Tongue (tissue), 2 donors: ENCODE data around the gene GUCY2D. TPM values are rescaled to one million over a fixed set of nuclear protein-coding genes. Genes with fewer than 3 reads are reported as not detected.
A peak's percentile ranks its signal among the peaks of the same experiment; 100 is the strongest.
"Not testable (repeated sequence)": the region's sequence is repeated elsewhere in the genome, so short reads cannot be mapped to it uniquely, and the experiment has no call there.

Experiments
- DNase-seq: peaks from one replicate; pipeline ENCODE4 v3.0.0-alpha.2; 2015
- total RNA-seq: library from RNA; depleted of rRNA; stranded (reverse); fragments of >200 nt; gene quantifications from one replicate; pipeline ENCODE4 v1.2.3, GENCODE V29; 2014

Gene GUCY2D
- total RNA-seq, 1 donor from 2014 or later = not detected

DNA sequence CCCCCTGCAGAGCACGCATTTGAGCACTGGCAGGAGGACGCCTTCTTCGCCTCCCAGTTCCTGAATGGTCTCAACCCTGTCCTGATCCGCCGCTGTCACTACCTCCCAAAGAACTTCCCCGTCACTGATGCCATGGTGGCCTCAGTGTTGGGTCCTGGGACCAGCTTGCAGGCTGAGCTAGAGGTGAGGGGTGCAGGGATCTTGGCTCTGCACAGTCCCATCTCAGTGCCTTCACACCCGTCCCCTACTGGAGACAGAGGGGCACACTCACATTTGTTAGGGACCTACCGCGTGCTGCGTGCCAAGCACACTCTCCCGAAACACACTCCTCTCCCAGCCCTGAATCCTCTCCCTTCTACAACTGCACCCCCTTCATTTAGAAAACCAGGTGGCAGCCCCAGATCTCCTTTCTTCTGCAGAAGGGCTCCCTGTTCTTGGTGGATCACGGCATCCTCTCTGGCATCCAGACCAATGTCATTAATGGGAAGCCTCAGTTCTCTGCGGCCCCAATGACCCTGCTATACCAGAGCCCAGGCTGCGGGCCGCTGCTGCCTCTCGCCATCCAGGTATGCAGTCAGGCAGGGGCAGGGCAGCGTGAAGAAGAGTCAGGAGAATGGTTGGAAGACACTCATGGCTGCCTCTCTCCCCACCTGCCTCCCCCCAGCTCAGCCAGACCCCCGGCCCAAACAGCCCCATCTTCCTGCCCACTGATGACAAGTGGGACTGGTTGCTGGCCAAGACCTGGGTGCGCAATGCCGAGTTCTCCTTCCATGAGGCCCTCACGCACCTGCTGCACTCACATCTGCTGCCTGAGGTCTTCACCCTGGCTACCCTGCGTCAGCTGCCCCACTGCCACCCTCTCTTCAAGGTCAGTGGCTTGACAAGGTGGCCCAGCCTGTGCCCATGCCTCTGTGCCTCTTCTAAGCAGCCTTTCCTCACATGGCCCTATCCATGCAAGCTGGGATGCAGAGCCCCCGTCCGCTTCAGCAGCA lies 42.7 kb downstream of the GUCY2D start:
- no peak for DNase-seq

GRCh38 chr17:8046306-8046928 lies 44.0 kb downstream of the GUCY2D start:
- DNase-seq = no peak

DNA sequence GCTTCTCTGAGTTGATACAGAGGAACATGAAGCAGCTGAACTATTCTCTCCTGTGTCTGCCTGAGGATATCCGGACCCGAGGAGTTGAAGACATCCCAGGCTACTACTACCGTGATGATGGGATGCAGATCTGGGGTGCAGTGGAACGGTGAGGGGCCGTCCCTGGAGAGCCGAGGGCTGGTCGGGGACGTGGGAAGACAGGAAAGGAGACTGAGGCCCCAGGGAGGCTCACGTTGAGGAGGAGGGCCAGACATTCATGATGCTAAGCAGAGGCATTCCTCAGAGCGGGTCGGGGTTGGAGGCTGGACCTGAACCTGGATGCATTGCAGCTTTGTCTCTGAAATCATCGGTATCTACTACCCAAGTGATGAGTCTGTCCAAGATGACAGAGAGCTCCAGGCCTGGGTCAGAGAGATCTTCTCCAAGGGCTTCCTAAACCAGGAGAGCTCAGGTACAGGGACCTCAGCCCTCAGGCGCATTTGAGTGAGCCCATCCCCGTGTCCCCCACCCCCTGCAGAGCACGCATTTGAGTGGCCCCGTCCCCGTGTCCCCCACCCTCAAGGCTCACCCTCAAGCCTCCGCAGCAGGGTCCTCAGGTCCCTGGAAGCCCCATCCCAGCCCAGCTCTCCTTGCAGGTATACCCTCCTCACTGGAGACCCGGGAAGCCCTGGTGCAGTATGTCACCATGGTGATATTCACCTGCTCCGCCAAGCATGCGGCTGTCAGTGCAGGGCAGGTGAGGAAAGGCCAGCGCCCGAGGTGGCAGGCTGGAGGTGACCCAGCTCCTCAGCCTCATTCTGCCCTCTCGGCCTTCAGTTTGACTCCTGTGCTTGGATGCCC lies 44.7 kb downstream of the GUCY2D start:
- no peak for DNase-seq

GRCh38 chr17:8047769-8048110 lies 45.3 kb downstream of the GUCY2D start:
- no peak for DNase-seq

DNA sequence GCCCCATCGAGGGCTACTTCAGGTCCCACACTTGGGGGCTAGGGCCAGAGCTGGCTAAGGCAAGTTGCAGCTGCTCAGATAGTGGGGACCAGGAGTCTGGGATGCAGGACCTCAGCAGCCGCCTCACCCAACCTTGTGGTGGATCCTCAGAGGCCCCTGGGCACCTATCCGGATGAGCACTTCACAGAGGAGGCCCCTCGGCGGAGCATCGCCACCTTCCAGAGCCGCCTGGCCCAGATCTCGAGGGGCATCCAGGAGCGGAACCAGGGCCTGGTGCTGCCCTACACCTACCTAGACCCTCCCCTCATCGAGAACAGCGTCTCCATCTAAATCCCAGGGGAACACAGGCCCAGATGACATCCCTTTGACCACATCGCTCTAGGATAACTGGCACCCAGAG lies 45.8 kb downstream of the GUCY2D start:
- DNase-seq = no peak

GRCh38 chr17:8048736-8049135 lies 46.3 kb downstream of the GUCY2D start:
- DNase-seq = no peak

- DNase-seq = no peak
These were observed 49.4 kb downstream of the GUCY2D start for GRCh38 chr17:8051831-8052230.

- no peak for DNase-seq
These were observed 50.1 kb downstream of the GUCY2D start for GRCh38 chr17:8052256-8053252.

- DNase-seq = no peak
These were observed 51.2 kb downstream of the GUCY2D start for GRCh38 chr17:8053600-8053999.

- DNase-seq = no peak
These were observed 53.4 kb downstream of the GUCY2D start for GRCh38 chr17:8055851-8056231.

GRCh38 chr17:8056232-8056975 lies 54.0 kb downstream of the GUCY2D start:
- DNase-seq = peak; percentile 24

DNA sequence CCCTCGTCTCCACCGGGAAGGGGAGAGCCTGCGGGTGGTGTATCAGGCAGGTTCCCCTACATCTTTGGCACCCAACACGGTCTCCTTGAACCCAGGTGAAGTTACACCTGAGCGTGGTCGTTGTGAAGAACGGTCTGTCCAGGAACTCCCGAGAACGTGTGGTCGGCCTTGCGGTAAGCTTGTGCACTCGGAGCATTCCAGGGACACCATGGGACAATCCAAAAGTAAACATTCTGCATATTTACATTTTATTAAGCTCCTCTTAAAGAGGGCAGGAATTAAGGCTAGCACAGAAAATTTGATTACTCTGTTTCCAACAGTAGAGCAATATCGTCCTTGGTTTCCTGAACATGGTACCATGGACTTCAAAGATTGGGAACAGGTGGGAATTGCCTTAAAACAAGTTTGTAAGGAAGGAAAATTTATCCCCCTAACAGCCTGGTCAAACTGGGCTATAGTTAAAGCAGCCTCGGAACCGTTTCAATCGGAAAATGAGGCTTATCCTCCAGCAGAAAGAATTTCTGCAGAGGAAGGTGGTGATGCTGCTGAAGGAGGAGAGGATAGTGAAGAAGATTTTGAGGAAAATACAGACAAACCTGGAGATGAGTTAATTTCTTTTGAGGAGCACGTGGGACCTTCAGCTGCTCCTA lies 54.7 kb downstream of the GUCY2D start:
- no peak for DNase-seq

DNA sequence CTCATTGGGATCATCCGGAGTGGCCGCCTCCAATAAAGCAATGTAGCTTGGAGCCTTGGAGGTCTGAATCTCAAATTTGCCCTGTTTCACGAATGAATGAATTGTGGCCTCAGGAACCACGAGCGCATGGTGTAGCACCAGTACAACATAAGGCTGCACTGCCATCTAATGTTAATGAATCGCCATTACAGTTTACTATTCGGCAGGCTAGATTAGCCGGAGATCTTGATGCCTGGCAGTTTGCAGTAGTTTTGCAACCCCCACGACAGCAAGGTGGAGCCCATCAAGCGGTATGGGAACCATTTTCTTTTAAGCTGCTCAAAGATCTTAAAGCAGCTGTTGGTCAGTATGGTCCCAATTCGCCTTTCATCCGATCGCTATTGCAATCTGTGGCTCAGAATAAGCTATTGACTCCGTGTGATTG lies 55.3 kb downstream of the GUCY2D start:
- DNase-seq = peak; percentile 81

- no peak for DNase-seq
These were observed 56.7 kb downstream of the GUCY2D start for GRCh38 chr17:8059131-8059530.

- DNase-seq = peak; percentile 90
These were observed 57.9 kb downstream of the GUCY2D start for GRCh38 chr17:8060274-8060673.

GRCh38 chr17:8061851-8062250 lies 59.4 kb downstream of the GUCY2D start:
- DNase-seq = not testable (repeated sequence)

DNA sequence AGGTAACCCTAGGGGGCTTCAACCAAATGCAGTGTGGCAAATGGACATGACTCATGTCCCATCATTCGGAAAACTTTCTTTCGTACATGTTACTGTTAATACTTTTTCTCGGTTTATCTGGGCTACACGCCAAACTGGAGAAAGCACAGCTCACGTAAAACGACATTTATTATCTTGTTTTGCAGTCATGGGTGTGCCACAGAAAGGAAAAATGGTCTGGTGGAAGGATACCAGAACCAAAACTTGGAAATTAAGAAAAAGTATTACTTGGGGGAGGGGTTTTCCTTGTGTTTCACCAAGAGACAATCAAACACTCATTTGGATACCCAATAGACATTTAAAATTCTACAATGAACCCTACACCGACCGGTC lies 60.0 kb downstream of the GUCY2D start:
- peak; percentile 12 for DNase-seq

DNA sequence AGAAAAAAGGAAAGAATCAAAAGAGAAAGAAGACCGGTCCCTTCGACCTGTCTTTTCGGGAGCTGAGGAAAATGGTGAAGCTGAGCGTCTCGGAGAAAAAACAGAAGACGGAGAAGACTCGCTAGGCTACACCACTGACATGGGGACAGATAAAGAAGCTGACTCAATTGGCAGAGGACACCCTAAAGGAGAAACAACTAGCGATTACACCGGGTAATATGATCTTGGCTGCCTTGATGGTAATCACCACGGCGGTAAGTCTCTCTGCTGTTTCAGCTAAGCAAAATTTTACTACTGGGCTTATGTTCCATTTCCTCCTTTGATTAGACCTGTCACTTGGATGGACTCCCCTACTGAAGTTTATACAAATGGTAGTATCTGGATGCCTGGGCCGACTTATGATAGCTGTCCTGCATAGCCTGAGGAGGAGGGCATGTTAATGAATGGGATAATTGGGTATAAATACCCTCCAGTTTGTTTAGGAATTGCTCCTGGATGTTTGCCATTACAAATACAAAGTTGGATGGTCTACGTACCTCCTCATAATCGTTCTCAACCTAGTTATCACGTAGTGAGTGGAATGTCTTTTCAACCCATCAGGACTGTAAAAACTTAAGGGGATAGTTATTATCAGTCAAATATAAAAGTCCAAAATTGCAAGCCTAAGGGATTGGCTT lies 60.5 kb downstream of the GUCY2D start:
- no peak for DNase-seq

DNA sequence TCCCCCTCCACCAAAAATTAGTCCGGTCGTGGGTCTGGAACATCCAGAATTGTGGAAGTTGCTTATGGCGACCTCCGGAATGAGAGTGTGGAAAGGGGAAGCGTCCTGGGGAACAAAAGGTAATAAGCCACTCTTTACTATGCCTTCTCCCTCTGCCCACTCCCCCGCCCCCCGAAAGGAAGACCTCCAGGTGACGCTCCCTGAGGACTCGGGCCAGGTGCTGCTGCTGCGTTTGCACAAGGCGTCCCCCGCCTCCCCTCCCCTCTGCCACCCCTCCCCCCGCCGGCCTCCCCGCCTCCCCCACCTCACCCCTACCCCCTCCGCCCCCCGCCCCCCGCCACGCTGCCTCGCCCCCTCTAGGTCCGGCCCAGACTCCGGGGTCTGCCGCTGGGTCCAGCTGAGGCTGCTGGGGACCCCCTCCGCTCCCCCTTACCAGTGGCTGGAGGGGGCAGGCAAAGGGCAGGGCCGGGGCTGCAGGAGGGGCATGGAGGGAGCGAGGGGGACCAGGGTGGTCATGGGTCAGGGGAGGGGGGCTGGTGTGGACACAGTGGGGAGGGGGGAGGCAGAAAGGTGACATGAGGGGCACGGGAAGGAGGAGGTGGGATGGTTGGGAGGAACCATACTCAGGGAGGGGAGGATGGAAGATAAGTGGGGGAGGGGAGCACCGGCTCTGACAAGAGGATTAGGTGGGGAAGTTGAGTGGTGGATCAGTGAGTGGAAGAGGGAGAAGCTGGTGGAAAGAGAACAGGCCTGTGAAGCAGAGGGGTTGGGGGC lies 61.5 kb downstream of the GUCY2D start:
- DNase-seq = no peak
